NOMO-1 treated with DMSO at 0.1 percent for 48 hours (cell line): Measurements from ENCODE around the gene DENND4B.

Experiments used
- DNase-seq: peaks from one replicate; lab custom pipeline; 2025; ENCODE audit not compliant: unreplicated experiment; lab: John Stamatoyannopoulos, UW

Gene DENND4B

DNA sequence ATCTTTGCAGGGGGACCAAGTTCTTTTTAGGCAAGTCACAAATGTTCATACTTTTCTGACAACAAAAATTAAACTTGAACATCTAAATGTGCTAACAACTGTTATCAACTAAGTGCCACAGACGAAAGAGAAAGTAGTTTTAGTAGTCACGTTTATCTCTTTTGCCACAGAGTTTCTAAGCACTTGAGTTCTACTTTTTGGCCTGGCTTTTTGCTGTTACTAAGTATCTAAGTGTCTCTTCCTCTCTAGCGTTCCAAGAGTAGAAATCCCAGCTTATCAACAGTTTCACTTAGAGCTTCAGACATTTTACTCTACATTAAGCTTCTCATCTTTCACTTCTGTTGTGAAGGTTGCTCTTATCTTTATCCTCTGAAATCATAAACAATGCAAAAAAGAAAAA is 58.0 kb downstream of the DENND4B start:
- DNase-seq = no peak

- no peak for DNase-seq
These were observed 60.4 kb downstream of the DENND4B start for GRCh38 chr1:153886127-153886526.

- DNase-seq = no peak
These were observed 63.3 kb downstream of the DENND4B start for GRCh38 chr1:153883223-153883622.

DNA sequence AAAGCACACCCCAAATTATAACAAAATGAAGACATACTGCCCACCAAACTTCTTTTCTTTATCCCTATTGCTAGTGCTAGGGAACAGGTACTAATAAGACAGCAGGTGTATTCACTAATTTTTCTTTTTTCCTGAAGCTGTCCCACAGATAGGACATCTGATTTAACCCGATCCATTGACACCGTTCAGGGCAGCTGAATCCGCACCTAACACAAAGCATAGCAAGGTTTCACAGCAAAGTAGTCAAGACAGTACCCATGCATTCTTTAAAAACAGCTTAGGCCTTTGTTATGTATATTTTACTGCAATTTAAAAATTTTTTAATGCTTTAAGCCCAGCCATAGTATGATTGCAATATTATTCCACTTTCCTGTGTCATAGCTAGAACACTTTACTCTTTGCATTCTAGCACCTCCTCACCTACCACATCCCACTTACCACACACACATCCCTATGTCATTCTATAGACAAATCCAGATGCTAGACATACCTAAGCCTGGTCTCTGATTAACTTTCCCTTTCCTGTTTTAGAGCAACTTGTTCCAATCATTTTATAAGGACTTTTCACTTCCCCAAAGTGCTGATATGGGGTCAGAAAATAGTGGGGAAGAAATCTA is 64.1 kb downstream of the DENND4B start:
- no peak for DNase-seq

GRCh38 chr1:153881751-153882150 is 64.8 kb downstream of the DENND4B start:
- no peak for DNase-seq

DNA sequence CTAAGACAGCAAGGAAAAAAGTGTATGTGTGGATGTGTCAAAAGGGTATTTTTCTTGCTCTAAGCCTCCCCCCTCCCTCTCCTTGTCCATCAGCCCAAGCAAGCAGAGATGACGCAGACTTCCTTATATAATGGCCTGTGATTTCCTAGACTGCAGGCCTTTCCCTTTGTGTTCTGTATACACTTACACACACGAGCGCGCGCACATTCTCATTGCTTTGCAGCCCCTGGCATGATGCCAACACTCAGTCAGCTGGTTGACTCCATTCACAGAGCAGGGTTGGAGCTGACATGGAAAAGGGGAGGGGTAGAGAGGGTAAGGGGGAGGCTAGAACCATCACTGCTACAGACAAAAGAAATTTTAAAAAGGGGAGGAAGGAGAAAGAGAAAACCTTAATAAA is 65.6 kb downstream of the DENND4B start:
- no peak for DNase-seq

GRCh38 chr1:153880024-153880423 is 66.5 kb downstream of the DENND4B start:
- DNase-seq = no peak
